Activated T-helper 1 cell treated with Interleukin-2 at 50 U/mL for 16 hours (primary cell): ENCODE data around the gene TRABD.
A peak's percentile ranks its signal among the peaks of the same experiment; 100 is the strongest.
"Not testable (repeated sequence)": the region's sequence is repeated elsewhere in the genome, so short reads cannot be mapped to it uniquely, and the experiment has no call there.

Source experiments
- DNase-seq: peaks from one replicate; pipeline ENCODE4 v3.0.0-alpha.2; 2020; ENCODE audit warnings: low read depth

Gene TRABD

DNA sequence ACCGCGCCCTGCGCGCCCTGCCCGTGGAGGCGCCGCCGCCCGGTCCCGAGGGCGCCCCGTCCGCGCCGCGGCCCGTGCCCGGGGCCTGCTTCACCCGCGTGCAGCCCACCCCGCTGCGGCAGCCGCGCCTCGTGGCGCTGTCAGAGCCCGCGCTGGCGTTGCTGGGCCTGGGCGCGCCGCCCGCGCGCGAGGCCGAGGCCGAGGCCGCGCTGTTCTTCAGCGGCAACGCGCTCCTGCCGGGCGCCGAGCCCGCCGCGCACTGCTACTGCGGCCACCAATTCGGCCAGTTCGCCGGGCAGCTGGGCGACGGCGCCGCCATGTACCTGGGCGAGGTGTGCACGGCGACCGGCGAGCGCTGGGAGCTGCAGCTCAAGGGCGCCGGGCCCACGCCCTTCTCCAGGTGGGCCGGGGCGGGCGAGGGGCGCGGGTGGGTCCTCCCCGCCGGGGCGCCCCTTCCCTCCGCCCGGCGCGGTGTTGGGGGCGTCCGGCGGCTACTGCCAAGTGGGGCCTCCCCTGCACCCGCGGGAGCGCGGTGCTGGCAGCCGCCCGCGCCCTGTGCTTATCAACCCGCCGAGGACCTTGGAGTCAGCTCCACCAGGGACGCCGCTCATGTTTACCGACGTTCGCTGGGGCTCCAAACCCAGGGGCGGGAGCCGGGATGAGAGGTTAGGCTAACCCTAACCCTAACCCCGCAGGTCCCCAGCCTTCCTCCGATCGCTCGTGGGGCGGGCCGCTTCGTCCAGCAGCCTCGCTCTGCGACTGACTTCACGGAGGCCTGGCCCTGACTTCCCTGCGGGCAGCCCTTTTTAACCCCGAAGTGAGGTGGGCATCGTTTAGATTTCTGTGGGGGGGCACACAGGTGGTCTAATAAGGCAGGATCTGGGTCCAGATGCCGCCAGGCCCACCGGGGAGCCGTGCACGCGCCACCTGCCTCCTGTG is 15.7 kb downstream of the TRABD start:
- DNase-seq = no peak

- no peak for DNase-seq
Measured at GRCh38 chr22:50202130-50202666, 16.5 kb downstream of the TRABD start.

DNA sequence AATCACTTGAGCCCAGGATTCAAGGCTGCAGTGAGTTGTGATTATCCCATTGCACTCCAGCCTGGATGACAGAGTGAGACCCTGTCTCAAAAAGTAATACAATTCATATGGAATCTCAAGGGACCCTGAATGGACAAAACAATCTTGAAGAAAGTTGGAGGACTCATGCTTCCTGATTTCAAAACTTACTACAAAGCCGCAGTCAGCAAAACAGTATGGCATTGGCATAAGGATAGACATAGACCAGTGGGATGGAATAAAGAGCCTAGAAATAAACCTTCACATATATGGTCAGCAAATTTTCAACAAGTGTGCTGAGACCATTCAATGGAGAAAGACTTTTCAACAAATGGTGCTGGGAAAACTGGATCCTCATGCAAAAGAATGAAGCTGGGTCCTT is 17.6 kb downstream of the TRABD start:
- DNase-seq = no peak

DNA sequence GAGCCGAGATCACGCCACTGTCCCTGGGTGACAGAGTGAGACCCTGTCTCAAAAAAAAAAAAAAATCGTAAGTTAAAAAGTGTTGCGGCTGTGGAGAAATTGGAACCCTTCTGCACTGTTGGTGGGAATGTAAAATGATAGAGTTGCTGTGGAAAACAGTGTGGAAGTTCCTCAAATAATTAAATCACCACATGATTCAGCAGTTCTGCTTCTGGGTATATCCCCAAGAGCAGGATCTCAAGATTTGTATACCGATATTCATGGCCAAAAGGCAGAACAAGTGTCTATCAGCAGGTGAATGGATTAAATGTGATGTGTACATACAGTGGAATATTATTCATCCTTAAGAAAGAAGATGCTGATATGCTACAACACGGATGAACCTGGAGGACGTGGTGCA is 18.9 kb downstream of the TRABD start:
- no peak for DNase-seq

DNA sequence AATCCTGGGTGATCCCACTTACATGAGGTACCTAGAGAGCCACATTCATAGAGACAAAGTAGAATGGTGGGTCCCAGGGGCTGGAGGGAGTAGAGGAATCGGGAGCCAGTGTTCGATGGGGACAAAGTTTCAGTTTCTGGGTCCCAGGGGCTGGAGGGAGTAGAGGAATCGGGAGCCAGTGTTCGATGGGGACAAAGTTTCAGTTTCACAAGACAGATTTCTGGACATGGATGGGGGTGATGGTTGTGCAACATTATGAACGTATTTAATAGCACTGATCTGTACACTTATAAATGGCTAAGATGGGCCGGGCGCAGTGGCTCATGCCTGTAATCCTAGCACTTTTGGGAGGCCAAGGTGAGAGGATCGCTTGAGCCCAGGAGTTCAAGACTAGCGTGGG is 19.3 kb downstream of the TRABD start:
- DNase-seq = not testable (repeated sequence)

DNA sequence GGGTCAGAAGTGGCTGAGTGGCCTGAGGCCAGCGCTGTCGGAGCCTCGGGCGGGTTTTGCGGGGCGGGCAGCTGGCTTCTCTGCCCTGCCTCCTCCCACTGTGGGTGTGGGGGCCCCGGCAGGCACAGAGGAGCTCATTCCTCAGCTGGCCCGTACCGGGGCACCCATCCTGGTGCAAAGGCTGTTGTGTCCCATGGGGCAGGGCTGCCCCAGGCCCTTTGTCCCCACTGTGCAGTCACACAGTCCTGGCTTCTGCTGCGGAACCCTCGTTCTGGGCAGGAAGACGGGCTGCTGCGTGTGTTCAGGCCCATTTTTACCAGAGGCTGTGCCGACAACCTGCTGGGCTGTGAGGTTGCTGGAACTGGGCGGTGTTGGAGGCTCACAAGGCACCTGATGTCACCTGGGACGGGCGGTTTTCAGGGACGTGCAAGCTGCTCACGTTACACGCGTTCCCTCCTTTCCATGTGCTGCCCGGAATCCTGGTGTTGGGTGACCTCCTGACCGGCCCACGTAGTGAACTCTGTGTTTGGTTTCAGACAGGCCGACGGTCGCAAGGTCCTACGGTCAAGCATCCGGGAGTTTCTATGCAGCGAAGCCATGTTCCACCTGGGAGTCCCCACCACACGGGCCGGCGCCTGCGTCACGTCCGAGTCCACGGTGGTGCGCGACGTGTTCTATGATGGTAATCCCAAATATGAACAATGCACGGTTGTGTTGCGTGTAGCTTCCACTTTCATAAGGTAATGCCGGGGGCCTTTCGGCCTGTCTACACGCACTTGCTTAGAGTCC is 20.3 kb downstream of the TRABD start:
- DNase-seq = no peak

GRCh38 chr22:50206599-50206998 is 20.9 kb downstream of the TRABD start:
- DNase-seq = no peak

DNA sequence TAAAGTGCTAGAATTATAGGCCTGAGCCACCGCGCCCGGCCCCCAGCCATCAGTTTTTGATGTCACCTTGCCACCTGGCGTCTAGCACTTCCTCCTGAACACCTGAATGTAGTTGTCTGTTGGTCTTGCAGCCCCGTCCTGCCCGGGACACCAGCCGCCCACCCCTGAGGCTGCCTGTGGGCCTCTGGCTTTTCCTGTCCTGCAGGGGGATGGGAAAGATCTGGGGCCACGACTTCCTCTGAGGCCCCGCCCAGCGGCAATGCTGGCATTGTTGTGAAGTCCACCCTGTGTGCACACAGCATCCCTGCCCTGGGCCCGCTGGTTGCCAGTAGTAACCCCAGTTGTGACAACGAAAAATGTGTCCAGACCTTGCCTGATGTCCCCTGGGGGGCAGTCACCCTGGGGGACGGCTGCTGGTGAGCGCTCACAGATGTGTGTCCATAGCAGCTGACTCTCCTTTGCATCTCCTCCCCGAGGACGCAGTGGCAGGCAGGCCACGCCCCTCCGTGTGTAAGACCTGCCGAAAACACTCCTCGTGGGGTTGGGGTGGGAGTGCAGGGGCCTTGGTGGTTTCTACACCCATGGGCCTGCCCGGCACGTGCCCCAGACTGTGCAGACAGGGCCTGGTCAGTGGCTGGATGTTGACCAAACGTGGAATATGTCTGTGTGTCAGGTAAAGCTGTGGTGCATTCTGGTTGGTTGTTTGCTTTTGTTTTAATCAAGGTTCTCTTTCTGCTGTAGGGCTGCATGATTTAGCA is 21.8 kb downstream of the TRABD start:
- no peak for DNase-seq

GRCh38 chr22:50208430-50208938 is 22.8 kb downstream of the TRABD start:
- no peak for DNase-seq

DNA sequence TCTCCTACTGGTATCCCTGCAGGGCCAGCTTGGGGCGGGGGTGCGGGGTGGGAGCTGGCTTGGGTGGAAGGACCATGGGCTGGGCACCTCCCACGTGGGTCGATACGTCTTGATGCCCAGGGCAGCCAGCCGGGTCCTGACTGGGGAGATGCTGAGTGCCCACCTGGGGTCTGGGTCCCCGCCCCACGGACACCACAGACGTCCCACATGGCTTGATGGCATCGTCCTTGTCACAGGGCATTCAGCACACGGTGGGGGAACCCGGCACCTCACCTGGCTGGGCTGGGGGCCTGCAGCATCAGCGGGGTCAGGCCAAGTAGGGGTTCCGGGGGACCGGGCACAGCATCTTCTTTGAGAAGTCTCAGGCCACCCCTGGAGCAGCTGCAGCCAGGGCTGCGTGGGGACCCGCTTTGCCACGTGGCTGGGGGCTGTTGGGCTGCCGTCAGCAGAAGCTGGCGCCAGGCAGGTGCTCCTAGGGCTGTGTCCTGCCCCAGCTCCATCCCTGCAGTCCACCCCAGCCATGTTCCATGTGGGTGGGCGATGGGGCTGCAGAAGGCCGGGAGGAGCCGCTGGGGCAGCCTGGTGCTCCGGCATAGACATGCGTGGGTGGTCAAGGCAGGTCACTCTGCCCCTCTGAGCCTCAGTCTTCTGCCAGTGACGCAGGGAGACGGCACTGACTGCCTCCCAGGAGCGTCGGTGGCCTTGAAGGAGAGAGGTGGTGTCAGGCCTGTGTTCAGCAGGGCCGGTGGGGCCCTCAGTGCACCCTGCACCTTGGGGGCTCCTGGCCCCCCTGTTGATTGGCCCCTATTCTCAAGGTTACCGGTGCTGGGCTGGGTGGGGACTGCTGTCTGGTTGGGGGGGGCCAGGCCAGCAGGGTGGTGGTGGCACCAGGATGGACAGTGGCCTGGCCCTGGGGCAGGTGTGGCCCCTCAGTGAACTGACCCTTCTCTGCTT is 23.5 kb downstream of the TRABD start:
- DNase-seq = no peak

DNA sequence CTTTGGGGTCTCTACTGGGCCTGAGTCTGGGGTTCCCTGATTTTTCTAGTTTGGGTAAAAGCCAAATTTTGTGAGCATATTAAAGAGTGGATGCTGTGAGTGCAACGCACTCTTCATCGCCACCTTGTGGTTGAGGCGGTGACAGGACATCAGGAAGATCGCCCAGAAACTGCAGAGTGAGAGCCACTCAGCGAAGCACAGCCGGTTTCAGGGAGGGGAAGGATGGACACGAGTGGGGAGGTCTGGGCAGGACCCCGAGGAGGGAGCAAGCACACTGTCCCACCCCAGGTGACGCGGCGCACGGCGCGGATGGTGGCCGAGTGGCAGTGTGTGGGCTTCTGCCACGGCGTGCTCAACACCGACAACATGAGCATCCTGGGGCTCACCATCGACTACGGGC is 24.2 kb downstream of the TRABD start:
- peak; percentile 45 for DNase-seq

- DNase-seq = no peak
Measured at GRCh38 chr22:50210378-50211139, 24.8 kb downstream of the TRABD start.

DNA sequence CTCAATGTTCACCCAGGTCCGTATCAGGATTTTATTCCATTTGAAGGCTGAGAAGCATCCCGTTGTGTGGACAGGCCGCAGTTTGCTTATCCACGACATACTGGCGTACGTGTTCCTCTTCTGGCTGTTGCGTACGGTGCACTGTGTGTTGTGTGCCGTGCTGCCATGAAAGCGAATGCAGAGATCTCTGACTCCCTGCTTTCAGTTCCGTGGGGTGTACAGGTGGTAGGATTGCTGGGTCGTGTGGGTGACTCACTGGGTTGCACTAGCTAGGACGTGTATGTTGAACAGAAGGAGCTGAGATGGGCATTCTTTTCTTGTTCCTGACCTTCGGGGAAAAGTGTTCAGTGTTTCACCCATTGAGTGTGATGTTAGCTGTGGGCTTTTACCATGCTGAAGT is 25.4 kb downstream of the TRABD start:
- DNase-seq = no peak

GRCh38 chr22:50213263-50213662 is 27.6 kb downstream of the TRABD start:
- DNase-seq = no peak

GRCh38 chr22:50215297-50216054 is 29.8 kb downstream of the TRABD start:
- DNase-seq = no peak

- DNase-seq = no peak
Measured at GRCh38 chr22:50216055-50216683, 30.5 kb downstream of the TRABD start.

DNA sequence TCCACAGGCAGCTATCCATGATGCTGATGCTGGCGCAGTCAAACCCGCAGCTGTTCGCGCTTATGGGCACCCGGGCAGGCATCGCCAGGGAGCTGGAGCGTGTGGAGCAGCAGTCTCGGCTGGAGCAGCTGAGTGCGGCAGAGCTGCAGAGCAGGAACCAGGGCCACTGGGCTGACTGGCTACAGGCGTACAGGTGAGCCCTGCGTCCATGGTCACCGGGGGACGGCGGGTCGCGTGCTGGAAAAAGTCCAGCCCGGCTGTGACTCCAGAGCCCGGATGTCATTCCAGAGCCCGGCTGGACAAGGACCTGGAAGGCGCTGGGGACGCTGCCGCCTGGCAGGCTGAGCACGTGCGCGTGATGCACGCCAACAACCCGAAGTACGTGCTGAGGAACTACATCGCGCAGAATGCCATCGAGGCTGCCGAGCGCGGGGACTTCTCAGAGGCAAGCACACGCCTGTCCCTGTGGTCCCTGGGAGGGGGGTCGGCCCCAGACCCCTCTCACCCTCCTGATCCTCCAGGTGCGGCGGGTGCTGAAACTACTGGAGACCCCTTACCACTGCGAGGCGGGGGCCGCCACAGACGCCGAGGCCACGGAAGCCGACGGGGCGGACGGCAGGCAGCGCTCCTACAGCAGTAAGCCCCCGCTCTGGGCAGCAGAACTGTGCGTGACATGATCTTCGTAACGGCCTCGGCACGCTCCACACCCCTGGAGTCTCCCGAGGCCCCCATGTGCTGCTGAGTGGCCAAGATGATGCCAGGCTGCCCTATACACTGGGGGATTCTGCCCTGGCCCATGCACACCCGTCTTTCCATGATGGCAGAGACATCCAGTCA is 31.2 kb downstream of the TRABD start:
- DNase-seq = no peak
